ENCODE measurements around the gene SLAMF1.

The SLAMF1 gene

GRCh38 chr1:160612613-160613218 is 34.1 kb downstream of the SLAMF1 start:
- H3K27ac ChIP-seq = no peak overlapping the region
- TF ChIP-seq CTCF (conservative IDR thresholded peaks at IDR 0.05) = no peak
- TF ChIP-seq ZFX (IDR thresholded peaks at IDR 0.05) = no peak

GRCh38 chr1:160610569-160611242 is 36.1 kb downstream of the SLAMF1 start:
- no peak overlapping the region for H3K27ac ChIP-seq
- TF ChIP-seq CTCF (conservative IDR thresholded peaks at IDR 0.05) (no peak), ZFX (IDR thresholded peaks at IDR 0.05) (no peak)

GRCh38 chr1:160608941-160609340 is 37.9 kb downstream of the SLAMF1 start:
- no peak overlapping the region for H3K27ac ChIP-seq
- TF ChIP-seq ZFX (IDR thresholded peaks at IDR 0.05) (no peak), CTCF (conservative IDR thresholded peaks at IDR 0.05) (no peak)

- TF ChIP-seq CTCF (conservative IDR thresholded peaks at IDR 0.05) (no peak), ZFX (IDR thresholded peaks at IDR 0.05) (no peak)
- H3K27ac ChIP-seq = no peak overlapping the region
Measured at GRCh38 chr1:160608514-160608913, 38.3 kb downstream of the SLAMF1 start.

GRCh38 chr1:160608057-160608456 is 38.8 kb downstream of the SLAMF1 start:
- TF ChIP-seq ZFX (IDR thresholded peaks at IDR 0.05) (no peak), CTCF (conservative IDR thresholded peaks at IDR 0.05) (no peak)
- H3K27ac ChIP-seq = no peak overlapping the region

- no peak overlapping the region for H3K27ac ChIP-seq
- no peak for TF ChIP-seq ZFX (IDR thresholded peaks at IDR 0.05)
- no peak for TF ChIP-seq CTCF (conservative IDR thresholded peaks at IDR 0.05)
Measured at GRCh38 chr1:160607672-160608032, 39.2 kb downstream of the SLAMF1 start.

GRCh38 chr1:160607011-160607671 is 39.7 kb downstream of the SLAMF1 start:
- TF ChIP-seq CTCF (conservative IDR thresholded peaks at IDR 0.05) (peak; percentile 88), ZFX (IDR thresholded peaks at IDR 0.05) (no peak)
- no peak overlapping the region for H3K27ac ChIP-seq

Measured in C4-2B (cell line).